HepG2 (cell line): Measurements from ENCODE around the gene ANTKMT. TPM values are rescaled to one million over a fixed set of nuclear protein-coding genes. Genes with fewer than 3 reads are reported as not detected.
A peak's percentile ranks its signal among the peaks of the same experiment; 100 is the strongest.

Experiments used
- AHR ChIP-seq: IDR thresholded peaks from 2 replicates; pipeline ENCODE4 v1.6.1; 2018; ENCODE audit warnings: missing genetic modification reagents, missing compliant biosample characterization
- AKAP8 ChIP-seq: sonication (generic); formaldehyde crosslinking; IDR thresholded peaks from 2 replicates; pipeline ENCODE4 v1.5.1; 2020; ENCODE audit warnings: mild to moderate bottlenecking, missing genetic modification reagents
- ARNT2 ChIP-seq: sonication (generic); formaldehyde crosslinking; IDR thresholded peaks from 2 replicates; pipeline ENCODE4 v1.8.0; 2022; ENCODE audit warnings: mild to moderate bottlenecking, low read depth, missing genetic modification reagents, moderate library complexity
- ARNTL ChIP-seq: sonication (generic); formaldehyde crosslinking; IDR thresholded peaks from 2 replicates; pipeline ENCODE4 v1.4.0; 2020; ENCODE audit warnings: mild to moderate bottlenecking, missing genetic modification reagents
- DR1 ChIP-seq: sonication (generic); formaldehyde crosslinking; IDR thresholded peaks from 2 replicates; pipeline ENCODE4 v1.8.0; 2021; ENCODE audit warnings: mild to moderate bottlenecking, missing genetic modification reagents, inconsistent platforms
- ETV6 ChIP-seq: sonication (generic); formaldehyde crosslinking; conservative IDR thresholded peaks from 2 replicates; pipeline ENCODE4 v1.4.0; 2020; ENCODE audit warnings: missing genetic modification reagents
- HNF1A ChIP-seq, 2 experiments: sonication (generic) in 1 of 2; formaldehyde crosslinking in 1 of 2; IDR thresholded peaks; 2 replicates each; pipeline versions ENCODE4 v1.4.0 to v1.6.1; 2016 to 2020; ENCODE audit warnings: borderline replicate concordance in 1 of 2, low read depth in 1 of 2, mild to moderate bottlenecking in 1 of 2, missing genetic modification reagents in 1 of 2
- HOXA5 ChIP-seq: sonication (generic); formaldehyde crosslinking; IDR thresholded peaks from 2 replicates; pipeline ENCODE4 v1.4.0; 2020; ENCODE audit warnings: missing genetic modification reagents
- MIXL1 ChIP-seq: IDR thresholded peaks from 2 replicates; pipeline ENCODE4 v1.6.1; 2016
- RBM39 ChIP-seq: fragments of 200-400 bp; formaldehyde crosslinking; IDR thresholded peaks from one replicate; pipeline ENCODE4 v1.6.1; 2018; ENCODE audit warnings: antibody characterized with exemption, mild to moderate bottlenecking, low read depth, low read length; ENCODE audit not compliant: poor library complexity, severe bottlenecking
- SALL2 ChIP-seq: sonication (generic); formaldehyde crosslinking; IDR thresholded peaks from 2 replicates; pipeline ENCODE4 v1.8.1; 2023; ENCODE audit warnings: mild to moderate bottlenecking, missing genetic modification reagents, inconsistent platforms
- THYN1 ChIP-seq: sonication (generic); formaldehyde crosslinking; IDR thresholded peaks from 2 replicates; pipeline ENCODE4 v1.8.1; 2023; ENCODE audit warnings: low read depth, mild to moderate bottlenecking, moderate library complexity, missing genetic modification reagents, borderline replicate concordance
- U2AF2 ChIP-seq: fragments of 200-400 bp; formaldehyde crosslinking; IDR thresholded peaks from 2 replicates; pipeline ENCODE4 v1.6.1; 2017; ENCODE audit warnings: low read depth, mild to moderate bottlenecking, low read length
- ZNF136 ChIP-seq: sonication (generic); formaldehyde crosslinking; IDR thresholded peaks from 2 replicates; pipeline ENCODE4 v1.8.1; 2022; ENCODE audit warnings: low read depth, mild to moderate bottlenecking, moderate library complexity, missing genetic modification reagents
- ZNF138 ChIP-seq: sonication (generic); formaldehyde crosslinking; IDR thresholded peaks from 2 replicates; pipeline ENCODE4 v1.5.0; 2020; ENCODE audit warnings: mild to moderate bottlenecking, low read depth, missing genetic modification reagents
- ZNF274 ChIP-seq: sonication (generic); formaldehyde crosslinking; IDR thresholded peaks from 2 replicates; pipeline ENCODE4 v1.5.1; 2020; ENCODE audit warnings: mild to moderate bottlenecking, missing genetic modification reagents
- ZNF292 ChIP-seq: sonication (generic); formaldehyde crosslinking; IDR thresholded peaks from 2 replicates; pipeline ENCODE4 v1.8.1; 2022; ENCODE audit warnings: mild to moderate bottlenecking, low read depth, missing genetic modification reagents, borderline replicate concordance
- ZNF34 ChIP-seq: sonication (generic); formaldehyde crosslinking; IDR thresholded peaks from 2 replicates; pipeline ENCODE4 v1.4.0; 2020; ENCODE audit warnings: mild to moderate bottlenecking, missing genetic modification reagents, borderline replicate concordance
- ZNF512B ChIP-seq: sonication (generic); formaldehyde crosslinking; IDR thresholded peaks from 2 replicates; pipeline ENCODE4 v1.5.1; 2020; ENCODE audit warnings: missing genetic modification reagents, mild to moderate bottlenecking, borderline replicate concordance
- ZNF670 ChIP-seq: sonication (generic); formaldehyde crosslinking; IDR thresholded peaks from 2 replicates; pipeline ENCODE4 v1.8.0; 2022; ENCODE audit warnings: mild to moderate bottlenecking, missing genetic modification reagents, borderline replicate concordance
- ZNF839 ChIP-seq: sonication (generic); formaldehyde crosslinking; IDR thresholded peaks from 2 replicates; pipeline ENCODE4 v1.4.0; 2020; ENCODE audit warnings: missing genetic modification reagents, mild to moderate bottlenecking, borderline replicate concordance
- polyA plus RNA-seq, 8 experiments: library from polyadenylated mRNA; depleted of rRNA in 3 of 8; stranded (reverse) in 7 of 8; unstranded in 1 of 8; fragments of >200 nt; fragmentation: Illumina TruSeq in 4 of 8; extraction: Trizol in 4 of 8; gene quantifications; 2 replicates each; pipeline versions ENCODE4 v1.2.1 to v1.2.3, GENCODE V29; 2011 to 2016; ENCODE audit warnings: low read depth in 4 of 8, missing spikeins in 1 of 8, mixed read lengths in 1 of 8; ENCODE audit not compliant: insufficient read depth in 1 of 8
- total RNA-seq, 5 experiments: library from RNA; depleted of rRNA; stranded (reverse); fragments of >200 nt; fragmentation: Illumina TruSeq; extraction: Trizol; gene quantifications; 2 replicates each; pipeline ENCODE4 v1.2.3, GENCODE V29; 2016; ENCODE audit warnings: low read depth in 1 of 5
- TF ChIP-seq, protein P1 (sequence below): sonication (generic); formaldehyde crosslinking; IDR thresholded peaks from 2 replicates; pipeline ENCODE4 v1.4.0; 2020; ENCODE audit warnings: mild to moderate bottlenecking, low read depth, missing genetic modification reagents

Gene ANTKMT
- total and polyA plus RNA-seq, 2 of the 13 experiments (the other 11 are each of a cell fraction or from before 2014, with no cell fraction given), result 7.5 to 47.8 TPM

DNA sequence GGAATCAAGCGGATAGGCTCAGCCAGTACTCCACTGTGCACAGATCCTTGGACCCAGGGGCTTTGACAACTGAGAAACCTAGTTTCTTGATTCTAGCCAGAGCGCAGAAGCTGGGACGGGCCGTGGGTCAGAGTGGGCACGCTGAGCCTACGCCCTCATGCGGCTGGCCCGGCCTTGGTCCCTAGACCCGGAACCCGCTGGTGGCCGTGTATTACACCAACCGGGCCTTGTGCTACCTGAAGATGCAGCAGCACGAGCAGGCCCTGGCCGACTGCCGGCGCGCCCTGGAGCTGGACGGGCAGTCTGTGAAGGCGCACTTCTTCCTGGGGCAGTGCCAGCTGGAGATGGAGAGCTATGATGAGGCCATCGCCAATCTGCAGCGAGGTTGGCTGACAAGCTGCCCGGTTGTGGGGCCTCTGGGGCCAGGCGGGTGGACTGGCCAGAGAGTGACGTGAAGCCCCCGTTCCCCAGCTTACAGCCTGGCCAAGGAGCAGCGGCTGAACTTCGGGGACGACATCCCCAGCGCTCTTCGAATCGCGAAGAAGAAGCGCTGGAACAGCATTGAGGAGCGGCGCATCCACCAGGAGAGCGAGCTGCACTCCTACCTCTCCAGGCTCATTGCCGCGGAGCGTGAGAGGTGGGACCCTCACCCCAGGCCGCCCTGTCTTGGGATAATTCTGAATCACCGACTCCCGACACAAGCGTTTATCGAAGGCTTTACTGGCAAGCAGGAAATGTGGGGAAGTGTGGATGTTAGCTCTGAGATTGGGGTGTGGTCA lies 39.8 kb upstream of the ANTKMT start (continued):
- TF ChIP-seq, protein P1, sequence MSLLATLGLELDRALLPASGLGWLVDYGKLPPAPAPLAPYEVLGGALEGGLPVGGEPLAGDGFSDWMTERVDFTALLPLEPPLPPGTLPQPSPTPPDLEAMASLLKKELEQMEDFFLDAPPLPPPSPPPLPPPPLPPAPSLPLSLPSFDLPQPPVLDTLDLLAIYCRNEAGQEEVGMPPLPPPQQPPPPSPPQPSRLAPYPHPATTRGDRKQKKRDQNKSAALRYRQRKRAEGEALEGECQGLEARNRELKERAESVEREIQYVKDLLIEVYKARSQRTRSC, result no peak
- no peak for TF ChIP-seq ZNF138
- TF ChIP-seq ZNF839 (CRISPR knock-in tag), result 0 out of 2 replicates have a peak, but pooled peaks have one; percentile 41
- TF ChIP-seq ETV6 (CRISPR knock-in tag), result no peak
- TF ChIP-seq THYN1 (CRISPR knock-in tag), result no peak
- no peak for TF ChIP-seq MIXL1 (CRISPR knock-in tag)
- TF ChIP-seq U2AF2, result no peak
- no peak for TF ChIP-seq HOXA5 (CRISPR knock-in tag)
- TF ChIP-seq ZNF274, result no peak
- TF ChIP-seq RBM39, result peak; percentile 9
- no peak for TF ChIP-seq HNF1A (IDR thresholded peaks at IDR 0.05; ENCODE audit: low read depth)
- TF ChIP-seq HNF1A (CRISPR knock-in tag; IDR thresholded peaks at IDR 0.05; ENCODE audit: borderline replicate concordance), result no peak
- no peak for TF ChIP-seq ARNTL
- TF ChIP-seq ZNF670 (CRISPR knock-in tag), result no peak
- TF ChIP-seq AHR (CRISPR knock-in tag), result no peak
- TF ChIP-seq ARNT2 (CRISPR knock-in tag), result no peak
- no peak for TF ChIP-seq ZNF136 (CRISPR knock-in tag)
- TF ChIP-seq DR1, result no peak
- no peak for TF ChIP-seq ZNF512B
- no peak for TF ChIP-seq ZNF292 (CRISPR knock-in tag)
- TF ChIP-seq AKAP8 (CRISPR knock-in tag), result no peak; the same call in 1 of the 2 replicates
- no peak for TF ChIP-seq ZNF34 (CRISPR knock-in tag)
- TF ChIP-seq SALL2 (CRISPR knock-in tag), result no peak
